ENCODE results near the gene INAFM2. TPM values are rescaled to one million over a fixed set of nuclear protein-coding genes. Genes with fewer than 3 reads are reported as not detected.

INAFM2 gene
- total and polyA plus RNA-seq, 9 of the 15 experiments (the other 6 are each of a cell fraction or from before 2014, with no cell fraction given): 11.8 to 43.1 (median 27.2) TPM

DNA sequence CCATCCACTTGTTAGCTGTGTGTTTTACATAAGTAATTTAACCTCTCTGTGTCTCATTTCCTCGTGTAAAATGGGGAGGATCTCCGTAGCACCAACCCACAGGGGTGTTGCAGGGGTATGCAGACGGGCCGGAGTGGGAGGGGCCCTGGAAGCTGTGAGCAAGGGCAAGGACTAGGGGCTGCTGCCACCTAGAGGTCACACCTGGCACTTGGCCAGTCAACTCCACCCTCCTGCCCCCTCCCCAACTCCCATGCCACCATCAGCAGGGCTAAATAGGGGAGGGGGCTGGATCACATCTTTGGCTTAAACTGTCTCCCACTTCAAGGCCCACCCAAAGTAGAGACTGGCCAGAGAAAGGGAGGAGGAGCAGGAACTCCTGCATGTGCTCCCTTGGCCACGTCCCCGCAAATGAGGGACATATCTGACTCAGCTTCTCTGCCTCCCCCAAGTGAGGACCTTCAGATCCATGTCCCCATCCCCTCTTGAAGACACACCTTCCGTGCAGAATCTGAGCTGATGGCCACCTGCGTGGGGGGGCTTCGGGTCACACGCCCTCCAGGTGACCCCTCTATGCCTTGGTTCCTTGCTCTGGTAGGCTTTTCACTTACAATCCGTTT lies 14.7 kb downstream of the INAFM2 start (continued):
- TF ChIP-seq, protein P1, sequence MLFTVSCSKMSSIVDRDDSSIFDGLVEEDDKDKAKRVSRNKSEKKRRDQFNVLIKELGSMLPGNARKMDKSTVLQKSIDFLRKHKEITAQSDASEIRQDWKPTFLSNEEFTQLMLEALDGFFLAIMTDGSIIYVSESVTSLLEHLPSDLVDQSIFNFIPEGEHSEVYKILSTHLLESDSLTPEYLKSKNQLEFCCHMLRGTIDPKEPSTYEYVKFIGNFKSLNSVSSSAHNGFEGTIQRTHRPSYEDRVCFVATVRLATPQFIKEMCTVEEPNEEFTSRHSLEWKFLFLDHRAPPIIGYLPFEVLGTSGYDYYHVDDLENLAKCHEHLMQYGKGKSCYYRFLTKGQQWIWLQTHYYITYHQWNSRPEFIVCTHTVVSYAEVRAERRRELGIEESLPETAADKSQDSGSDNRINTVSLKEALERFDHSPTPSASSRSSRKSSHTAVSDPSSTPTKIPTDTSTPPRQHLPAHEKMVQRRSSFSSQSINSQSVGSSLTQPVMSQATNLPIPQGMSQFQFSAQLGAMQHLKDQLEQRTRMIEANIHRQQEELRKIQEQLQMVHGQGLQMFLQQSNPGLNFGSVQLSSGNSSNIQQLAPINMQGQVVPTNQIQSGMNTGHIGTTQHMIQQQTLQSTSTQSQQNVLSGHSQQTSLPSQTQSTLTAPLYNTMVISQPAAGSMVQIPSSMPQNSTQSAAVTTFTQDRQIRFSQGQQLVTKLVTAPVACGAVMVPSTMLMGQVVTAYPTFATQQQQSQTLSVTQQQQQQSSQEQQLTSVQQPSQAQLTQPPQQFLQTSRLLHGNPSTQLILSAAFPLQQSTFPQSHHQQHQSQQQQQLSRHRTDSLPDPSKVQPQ (CRISPR knock-in tag; IDR thresholded peaks at IDR 0.05; ENCODE audit: borderline replicate concordance): no peak
- peak; percentile 22; the same call in 1 of the 2 replicates for TF ChIP-seq SOX6 (IDR thresholded peaks at IDR 0.05)
- no peak for TF ChIP-seq CREM (IDR thresholded peaks at IDR 0.05; ENCODE audit: low read depth)
- TF ChIP-seq, protein P2, sequence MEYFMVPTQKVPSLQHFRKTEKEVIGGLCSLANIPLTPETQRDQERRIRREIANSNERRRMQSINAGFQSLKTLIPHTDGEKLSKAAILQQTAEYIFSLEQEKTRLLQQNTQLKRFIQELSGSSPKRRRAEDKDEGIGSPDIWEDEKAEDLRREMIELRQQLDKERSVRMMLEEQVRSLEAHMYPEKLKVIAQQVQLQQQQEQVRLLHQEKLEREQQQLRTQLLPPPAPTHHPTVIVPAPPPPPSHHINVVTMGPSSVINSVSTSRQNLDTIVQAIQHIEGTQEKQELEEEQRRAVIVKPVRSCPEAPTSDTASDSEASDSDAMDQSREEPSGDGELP (CRISPR knock-in tag; IDR thresholded peaks at IDR 0.05; ENCODE audit: borderline replicate concordance): peak; percentile 38; the same call in 1 of the 2 replicates
- no peak for TF ChIP-seq SMARCA4 (IDR thresholded peaks at IDR 0.05)
- no peak for TF ChIP-seq ZNF551 (CRISPR knock-in tag; IDR thresholded peaks at IDR 0.05)
- no peak for TF ChIP-seq RFX5 (IDR thresholded peaks at IDR 0.05; ENCODE audit: low read depth, low read length)
- no peak for TF ChIP-seq MTA3 (IDR thresholded peaks at IDR 0.05; ENCODE audit: borderline replicate concordance)
- TF ChIP-seq, protein P3, sequence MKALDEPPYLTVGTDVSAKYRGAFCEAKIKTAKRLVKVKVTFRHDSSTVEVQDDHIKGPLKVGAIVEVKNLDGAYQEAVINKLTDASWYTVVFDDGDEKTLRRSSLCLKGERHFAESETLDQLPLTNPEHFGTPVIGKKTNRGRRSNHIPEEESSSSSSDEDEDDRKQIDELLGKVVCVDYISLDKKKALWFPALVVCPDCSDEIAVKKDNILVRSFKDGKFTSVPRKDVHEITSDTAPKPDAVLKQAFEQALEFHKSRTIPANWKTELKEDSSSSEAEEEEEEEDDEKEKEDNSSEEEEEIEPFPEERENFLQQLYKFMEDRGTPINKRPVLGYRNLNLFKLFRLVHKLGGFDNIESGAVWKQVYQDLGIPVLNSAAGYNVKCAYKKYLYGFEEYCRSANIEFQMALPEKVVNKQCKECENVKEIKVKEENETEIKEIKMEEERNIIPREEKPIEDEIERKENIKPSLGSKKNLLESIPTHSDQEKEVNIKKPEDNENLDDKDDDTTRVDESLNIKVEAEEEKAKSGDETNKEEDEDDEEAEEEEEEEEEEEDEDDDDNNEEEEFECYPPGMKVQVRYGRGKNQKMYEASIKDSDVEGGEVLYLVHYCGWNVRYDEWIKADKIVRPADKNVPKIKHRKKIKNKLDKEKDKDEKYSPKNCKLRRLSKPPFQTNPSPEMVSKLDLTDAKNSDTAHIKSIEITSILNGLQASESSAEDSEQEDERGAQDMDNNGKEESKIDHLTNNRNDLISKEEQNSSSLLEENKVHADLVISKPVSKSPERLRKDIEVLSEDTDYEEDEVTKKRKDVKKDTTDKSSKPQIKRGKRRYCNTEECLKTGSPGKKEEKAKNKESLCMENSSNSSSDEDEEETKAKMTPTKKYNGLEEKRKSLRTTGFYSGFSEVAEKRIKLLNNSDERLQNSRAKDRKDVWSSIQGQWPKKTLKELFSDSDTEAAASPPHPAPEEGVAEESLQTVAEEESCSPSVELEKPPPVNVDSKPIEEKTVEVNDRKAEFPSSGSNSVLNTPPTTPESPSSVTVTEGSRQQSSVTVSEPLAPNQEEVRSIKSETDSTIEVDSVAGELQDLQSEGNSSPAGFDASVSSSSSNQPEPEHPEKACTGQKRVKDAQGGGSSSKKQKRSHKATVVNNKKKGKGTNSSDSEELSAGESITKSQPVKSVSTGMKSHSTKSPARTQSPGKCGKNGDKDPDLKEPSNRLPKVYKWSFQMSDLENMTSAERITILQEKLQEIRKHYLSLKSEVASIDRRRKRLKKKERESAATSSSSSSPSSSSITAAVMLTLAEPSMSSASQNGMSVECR (CRISPR knock-in tag; IDR thresholded peaks at IDR 0.05): no peak
- TF ChIP-seq ZBTB40 (IDR thresholded peaks at IDR 0.05): no peak
- no peak for TF ChIP-seq ZBTB40 (CRISPR knock-in tag; IDR thresholded peaks at IDR 0.05)

Measured in K562 (cell line).